Ishikawa (cell line): ENCODE measurements around the gene HMCN1.

Experiments used
- YY1 ChIP-seq: IDR thresholded peaks from 2 replicates; pipeline ENCODE4 v1.6.1; 2012; ENCODE audit warnings: low read depth
- TF ChIP-seq, protein P1 (sequence below): IDR thresholded peaks from 2 replicates; pipeline ENCODE4 v1.6.1; 2012

GRCh38 chr1:186228749-186229148 is 494.6 kb downstream of the HMCN1 start:
- no peak for TF ChIP-seq YY1
- TF ChIP-seq, protein P1, sequence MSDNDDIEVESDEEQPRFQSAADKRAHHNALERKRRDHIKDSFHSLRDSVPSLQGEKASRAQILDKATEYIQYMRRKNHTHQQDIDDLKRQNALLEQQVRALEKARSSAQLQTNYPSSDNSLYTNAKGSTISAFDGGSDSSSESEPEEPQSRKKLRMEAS = no peak
